HG02642 (cell line): Measurements from ENCODE around the gene FILIP1.

Experiments used
- ATAC-seq: cut with Tn5 transposase; IDR thresholded peaks from one replicate; pipeline ENCODE4 v1.9.1; 2021; ENCODE audit warnings: mild to moderate bottlenecking; ENCODE audit not compliant: unreplicated experiment, poor library complexity

FILIP1 gene

GRCh38 chr6:75282706-75283105, 210.9 kb downstream of the FILIP1 start:
- no peak for ATAC-seq

- ATAC-seq: no peak
These were observed 211.9 kb downstream of the FILIP1 start for GRCh38 chr6:75281653-75282052.

GRCh38 chr6:75280131-75280855, 213.3 kb downstream of the FILIP1 start:
- no peak for ATAC-seq

DNA sequence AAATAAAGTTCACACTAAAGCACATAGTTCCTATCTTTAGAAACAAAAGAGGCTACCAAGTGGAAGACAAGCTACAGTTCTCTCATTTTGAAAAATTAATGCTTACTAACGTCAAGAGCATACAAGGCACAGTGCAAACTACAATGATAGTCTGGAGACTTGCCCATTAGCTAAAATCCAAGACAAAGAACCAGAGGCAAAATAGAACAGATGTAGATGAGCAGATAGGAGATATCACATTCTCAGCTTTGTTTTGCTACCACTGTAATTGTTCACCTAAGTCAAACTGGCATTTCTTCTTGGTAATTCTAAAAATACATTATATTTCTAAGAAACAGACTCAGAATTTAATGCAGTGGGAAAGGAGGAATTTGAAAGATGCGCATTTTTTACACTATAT, 214.2 kb downstream of the FILIP1 start:
- ATAC-seq: no peak

- no peak for ATAC-seq
These were observed 215.0 kb downstream of the FILIP1 start for GRCh38 chr6:75278474-75279077.

DNA sequence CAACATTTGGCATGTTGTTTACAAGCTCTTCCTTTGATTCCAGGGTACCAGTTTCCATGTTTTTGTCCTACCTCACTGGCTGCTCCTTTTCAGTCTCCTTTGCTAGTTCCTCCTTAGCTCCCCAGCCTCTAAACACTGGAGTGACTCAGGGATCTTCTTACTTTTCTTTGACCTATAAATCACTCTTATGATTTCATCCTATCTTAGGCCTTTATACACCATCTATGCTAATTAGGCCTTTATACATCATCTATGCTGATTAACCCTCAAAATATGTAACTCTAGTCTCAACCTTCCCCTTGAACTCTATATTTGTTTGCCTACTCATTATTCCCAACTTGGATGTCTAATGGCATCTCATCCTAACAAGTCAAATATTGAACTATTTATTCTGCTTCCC, 218.5 kb downstream of the FILIP1 start:
- no peak for ATAC-seq

DNA sequence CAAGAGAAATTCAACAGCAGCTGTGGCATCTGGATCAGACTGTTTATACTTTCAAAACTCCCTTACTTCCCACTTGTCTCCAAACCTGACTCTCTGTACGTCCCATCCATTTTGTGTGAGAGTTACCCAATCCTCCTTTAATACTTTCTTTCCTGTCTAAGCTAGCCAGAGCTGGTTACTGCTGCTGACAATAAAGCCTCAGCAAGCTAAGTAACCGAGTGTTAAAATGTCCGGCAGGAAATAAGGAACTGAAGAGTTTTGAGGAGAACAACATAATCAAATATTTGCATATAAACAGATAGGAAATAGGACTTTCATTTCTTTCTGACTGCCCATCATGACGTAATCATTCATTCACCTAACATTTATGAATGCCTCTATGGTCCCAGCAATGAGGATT, 220.6 kb downstream of the FILIP1 start:
- ATAC-seq: no peak

- no peak for ATAC-seq
These were observed 221.3 kb downstream of the FILIP1 start for GRCh38 chr6:75272145-75272840.

DNA sequence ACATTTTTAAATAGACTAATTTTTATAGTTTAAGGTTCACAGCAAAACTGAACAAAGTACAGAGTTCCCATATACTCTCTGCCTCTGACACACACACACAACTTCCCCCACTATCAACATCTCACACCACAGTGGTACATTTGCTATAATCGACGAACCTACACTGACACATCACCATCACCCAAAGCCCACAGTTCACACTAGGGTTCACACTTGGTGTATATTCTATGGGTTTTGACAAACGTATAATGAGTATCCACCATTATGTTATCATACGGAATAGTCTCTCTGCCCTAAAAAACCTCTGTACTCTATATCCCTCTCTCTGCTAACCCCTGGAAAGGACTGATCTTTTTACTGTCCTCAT, 224.6 kb downstream of the FILIP1 start:
- no peak for ATAC-seq

- no peak for ATAC-seq
These were observed 225.2 kb downstream of the FILIP1 start for GRCh38 chr6:75268121-75268987.

- ATAC-seq: no peak
These were observed 226.1 kb downstream of the FILIP1 start for GRCh38 chr6:75267461-75267860.

GRCh38 chr6:75266716-75267291, 226.8 kb downstream of the FILIP1 start:
- peak; percentile 59 for ATAC-seq

DNA sequence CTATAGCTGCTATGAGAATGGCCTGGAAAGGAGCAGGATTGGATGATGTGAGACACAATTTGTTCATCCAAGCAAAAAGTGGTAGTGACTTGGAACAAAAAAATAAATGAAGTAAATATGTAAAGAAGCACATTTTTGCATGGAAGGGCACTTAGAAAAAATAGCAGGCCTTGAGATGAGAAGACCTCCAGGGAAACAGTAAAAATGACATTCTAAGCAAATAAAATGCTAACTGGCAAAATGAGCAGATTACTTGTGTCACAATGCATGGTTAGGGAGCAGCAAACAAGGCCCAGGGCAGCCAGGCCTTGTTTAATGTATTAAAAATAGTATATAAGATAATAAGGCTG, 230.2 kb downstream of the FILIP1 start:
- no peak for ATAC-seq

DNA sequence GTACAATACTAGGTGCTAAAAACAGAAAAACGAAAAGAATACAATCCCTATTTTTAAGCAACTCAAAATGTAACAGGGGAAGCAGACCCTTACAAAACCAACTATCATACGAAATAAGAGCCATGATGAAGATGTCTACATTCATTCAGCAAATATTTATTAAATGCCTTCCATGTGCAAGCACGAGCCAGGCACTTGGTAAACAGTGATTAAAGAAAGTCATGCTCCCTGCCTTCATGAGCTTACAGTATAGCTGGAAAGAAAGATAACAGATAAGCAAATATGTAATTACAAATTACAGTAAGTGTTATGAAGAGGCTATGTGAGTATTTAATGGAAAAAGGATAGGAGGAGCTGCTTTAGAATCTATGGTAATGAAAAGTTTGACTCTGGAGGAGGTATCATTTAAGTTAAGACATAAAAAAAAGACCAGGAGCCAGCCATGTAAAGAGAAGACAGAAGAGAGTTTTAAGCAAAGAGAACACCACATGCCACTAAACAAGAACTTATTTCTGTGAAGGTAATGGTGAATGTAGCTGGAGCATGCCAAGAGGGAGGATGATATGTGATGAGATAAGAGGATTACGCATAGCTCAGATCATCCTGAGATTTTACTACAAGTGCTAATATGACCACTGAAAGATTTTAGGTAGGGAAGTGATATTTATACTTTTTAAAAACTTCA, 230.7 kb downstream of the FILIP1 start:
- ATAC-seq: no peak

GRCh38 chr6:75261299-75261698, 232.3 kb downstream of the FILIP1 start:
- no peak for ATAC-seq

- no peak for ATAC-seq
These were observed 236.1 kb downstream of the FILIP1 start for GRCh38 chr6:75257343-75258087.

GRCh38 chr6:75250552-75250951, 243.0 kb downstream of the FILIP1 start:
- ATAC-seq: no peak

GRCh38 chr6:75249837-75250236, 243.8 kb downstream of the FILIP1 start:
- ATAC-seq: no peak

DNA sequence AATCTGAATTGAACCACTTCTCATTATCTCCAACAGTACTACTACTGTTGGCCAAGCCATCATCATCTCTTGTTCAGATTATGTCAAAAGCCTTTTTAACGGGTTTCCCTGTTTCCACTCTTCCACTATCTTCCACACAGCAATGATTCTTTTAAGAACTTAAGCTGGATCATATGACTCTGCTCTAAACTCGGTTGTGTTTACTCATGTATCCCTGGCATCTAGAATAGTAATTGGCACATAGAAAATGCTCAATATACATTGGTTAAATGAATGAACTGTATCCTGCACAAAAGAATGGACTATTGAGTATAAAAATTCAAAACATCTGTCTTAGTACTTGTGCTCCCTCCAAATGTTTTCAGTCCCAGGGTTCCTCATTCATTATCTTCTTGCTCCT, 247.2 kb downstream of the FILIP1 start:
- no peak for ATAC-seq
